Left ventricle myocardium superior (tissue), 1 donor: ENCODE measurements around the gene EFNA4. TPM values are rescaled to one million over a fixed set of nuclear protein-coding genes. Genes with fewer than 3 reads are reported as not detected.

Experiments
- ATAC-seq: fragments of 200-7000 bp; cut with Tn5 transposase; one replicate; pipeline ENCODE4 v1.9.1; 2020; ENCODE audit warnings: mild to moderate bottlenecking, moderate library complexity
- DNase-seq: peaks from one replicate; pipeline ENCODE4 v3.0.0-alpha.2; 2020
- intact Hi-C: fragments of 100-400 bp; cut with micrococcal nuclease; formaldehyde crosslinking; loops from one replicate; pipeline ENCODE4 v1.11.0; 2022
- total RNA-seq: library from RNA; stranded (reverse); fragmentation: NEBNext Ultra II Directional; extraction: Animal tissue kit (Norgen Biotek cat#: 25700); gene quantifications from one replicate; pipeline ENCODE4 v1.2.1, GENCODE V29; 2021
- donor health status: DM: no; HTN: yes; CAD: no; lungs with severe emphysema.

Gene EFNA4
- total RNA-seq, 1 donor from 2014 or later, result 2.3 TPM

- no peak for ATAC-seq
- DNase-seq, result peak; percentile 30
Observed at GRCh38 chr1:155081472-155082300, 18.1 kb downstream of the EFNA4 start.

GRCh38 chr1:155082301-155083051, 18.9 kb downstream of the EFNA4 start:
- DNase-seq, result peak; percentile 16

More at GRCh38 chr1:155081472-155082300, 18.1 kb downstream of the EFNA4 start:
- intact Hi-C loops, result no loop called here

GRCh38 chr1:155083052-155083541, 19.6 kb downstream of the EFNA4 start:
- DNase-seq (peak; percentile 23), ATAC-seq (no peak)
- intact Hi-C loops, result no loop called here

More at GRCh38 chr1:155082301-155083051, 18.9 kb downstream of the EFNA4 start:
- intact Hi-C loops, result no loop called here
- ATAC-seq, result no peak

- ATAC-seq, result no peak
- intact Hi-C loops, result loop anchor here (2.0 kb wide), 1 partner anchor 39 kb away; no protein-coding TSS in a partner anchor
- no peak for DNase-seq
Observed at GRCh38 chr1:155083865-155084721, 20.6 kb downstream of the EFNA4 start.

- intact Hi-C loops, result loop anchor here (2.0 kb wide), 1 partner anchor 40 kb away; no protein-coding TSS in a partner anchor
- ATAC-seq (peak; percentile 91), DNase-seq (peak; percentile 96)
Observed at GRCh38 chr1:155084722-155085503, 21.4 kb downstream of the EFNA4 start.

- intact Hi-C loops, result loop anchor here (2.0 kb wide), 1 partner anchor 41 kb away; no protein-coding TSS in a partner anchor
- DNase-seq, result peak; percentile 69
- peak; percentile 28 for ATAC-seq
Observed at GRCh38 chr1:155085504-155086127, 22.1 kb downstream of the EFNA4 start.

- ATAC-seq, result peak; percentile 36
- intact Hi-C loops, result no loop called here
Observed at GRCh38 chr1:155086128-155086741, 22.7 kb downstream of the EFNA4 start.

GRCh38 chr1:155086856-155087535, 23.5 kb downstream of the EFNA4 start:
- ATAC-seq, result no peak
- no peak for DNase-seq
- intact Hi-C loops, result no loop called here

More at GRCh38 chr1:155086128-155086741, 22.7 kb downstream of the EFNA4 start:
- DNase-seq, result peak; percentile 79

GRCh38 chr1:155091071-155092051, 27.8 kb downstream of the EFNA4 start:
- ATAC-seq (peak; percentile 62), DNase-seq (peak; percentile 88)
- intact Hi-C loops, result no loop called here

GRCh38 chr1:155092131-155092530, 28.6 kb downstream of the EFNA4 start:
- DNase-seq, result no peak
- intact Hi-C loops, result no loop called here
- no peak for ATAC-seq

- no peak for ATAC-seq
- intact Hi-C loops, result no loop called here
- no peak for DNase-seq
Observed at GRCh38 chr1:155092641-155093040, 29.1 kb downstream of the EFNA4 start.

GRCh38 chr1:155093911-155094621, 30.5 kb downstream of the EFNA4 start:
- intact Hi-C loops, result no loop called here
- no peak for DNase-seq
- ATAC-seq, result peak; percentile 65

GRCh38 chr1:155094622-155094948, 31.0 kb downstream of the EFNA4 start:
- intact Hi-C loops, result no loop called here
- DNase-seq (no peak), ATAC-seq (no peak)

GRCh38 chr1:155099331-155099730, 35.8 kb downstream of the EFNA4 start:
- intact Hi-C loops, result no loop called here
- DNase-seq, result no peak
- ATAC-seq, result no peak

- no peak for ATAC-seq
- no peak for DNase-seq
- intact Hi-C loops, result no loop called here
Observed at GRCh38 chr1:155103325-155103724, 39.8 kb downstream of the EFNA4 start.
